H1 (cell line): Measurements from ENCODE around the gene APH1B. TPM values are rescaled to one million over a fixed set of nuclear protein-coding genes. Genes with fewer than 3 reads are reported as not detected.

Experiments used
- CTCF ChIA-PET: fragments of 300-600 bp; sonication (Branson Sonifier 250); formaldehyde crosslinking; loops from one replicate; lab custom pipeline; 2021; ENCODE audit not compliant: partially characterized antibody; lab: Charles Lee
- POLR2A ChIA-PET: fragments of 300-600 bp; sonication (Branson Sonifier 250); formaldehyde crosslinking; loops from one replicate; lab custom pipeline; 2021; ENCODE audit warnings: inconsistent platforms; ENCODE audit not compliant: partially characterized antibody; lab: Charles Lee
- DNase-seq, 2 experiments: peaks; one replicate each; pipeline versions ENCODE4 v3.0.0 to v3.0.0-alpha.2; 2010 to 2022; ENCODE audit warnings: low spot score in 2 of 2, low read depth in 1 of 2, mixed read lengths in 1 of 2
- FAIRE-seq: peaks from 2 replicates; lab custom pipeline; 2011; peaks lifted over from hg19 to GRCh38; lab: Jason Lieb, UNC
- H2AFZ ChIP-seq: 2 replicates; pipeline ENCODE4 v1.8.1; 2012; ENCODE audit warnings: low read length, inconsistent platforms
- H2AK5ac ChIP-seq: 2 replicates; pipeline ENCODE4 v1.6.1; 2013; ENCODE audit warnings: low read depth, low read length
- H2BK120ac ChIP-seq: replicated peaks from 2 replicates; pipeline ENCODE3; 2013; ENCODE audit warnings: low read depth, low read length, inconsistent platforms
- H2BK12ac ChIP-seq: 2 replicates; pipeline ENCODE4 v1.6.1; 2013; ENCODE audit warnings: low read depth, low read length
- H2BK15ac ChIP-seq: 2 replicates; pipeline ENCODE4 v1.6.1; 2013; ENCODE audit warnings: low read length
- H2BK20ac ChIP-seq: 2 replicates; pipeline ENCODE4 v1.6.1; 2013; ENCODE audit warnings: low read length
- H2BK5ac ChIP-seq: 2 replicates; pipeline ENCODE4 v1.6.1; 2013; ENCODE audit warnings: low read depth, low read length
- H3K14ac ChIP-seq: 2 replicates; pipeline ENCODE4 v1.6.1; 2013; ENCODE audit warnings: inconsistent platforms; ENCODE audit not compliant: insufficient read length
- H3K18ac ChIP-seq: 2 replicates; pipeline ENCODE4 v1.6.1; 2013; ENCODE audit warnings: low read length; ENCODE audit errors: extremely low read depth
- H3K23ac ChIP-seq: 2 replicates; pipeline ENCODE4 v1.6.1; 2013; ENCODE audit warnings: inconsistent platforms; ENCODE audit not compliant: insufficient read length
- H3K23me2 ChIP-seq: 2 replicates; pipeline ENCODE4 v1.6.1; 2013; ENCODE audit warnings: low read depth, low read length
- H3K27ac ChIP-seq: 2 replicates; pipeline ENCODE4 v1.6.1; 2011; ENCODE audit warnings: low read depth, low read length, inconsistent platforms
- H3K27me3 ChIP-seq, 4 experiments: replicated peaks in 1 of 4; 1 replicate in 1 of 4; 2 replicates in 3 of 4; pipeline versions ENCODE4 v1.6.1 to v1.8.1; 2011 to 2013; ENCODE audit warnings: low read length in 3 of 4, mild to moderate bottlenecking in 3 of 4, inconsistent platforms in 2 of 4, mixed read lengths in 2 of 4, moderate library complexity in 1 of 4; ENCODE audit not compliant: control insufficient read depth in 3 of 4, insufficient read depth in 3 of 4; ENCODE audit errors: extremely low read depth in 1 of 4
- H3K36me3 ChIP-seq, 4 experiments: 2 replicates each; pipeline versions ENCODE4 v1.6.1 to v1.8.1; 2011 to 2013; ENCODE audit warnings: mild to moderate bottlenecking in 4 of 4, low read length in 3 of 4, moderate library complexity in 2 of 4, control low read depth in 1 of 4, inconsistent platforms in 1 of 4; ENCODE audit not compliant: insufficient read depth in 4 of 4, control insufficient read depth in 2 of 4
- H3K4ac ChIP-seq: replicated peaks from 2 replicates; pipeline ENCODE3; 2013; ENCODE audit warnings: low read length, low read depth, mixed read lengths, inconsistent platforms; ENCODE audit not compliant: insufficient read length
- H3K4me1 ChIP-seq, 4 experiments: replicated peaks in 1 of 4; 1 replicate in 1 of 4; 2 replicates in 3 of 4; pipeline versions ENCODE4 v1.6.1 to v1.8.1; 2011 to 2013; ENCODE audit warnings: low read length in 3 of 4, inconsistent platforms in 2 of 4, mixed read lengths in 1 of 4; ENCODE audit not compliant: insufficient read depth in 4 of 4, control insufficient read depth in 3 of 4
- H3K4me2 ChIP-seq, 2 experiments: 2 replicates each; pipeline versions ENCODE4 v1.6.1 to v1.8.1; 2011 to 2013; ENCODE audit warnings: low read depth in 2 of 2, low read length in 2 of 2, control low read depth in 1 of 2, inconsistent platforms in 1 of 2, mild to moderate bottlenecking in 1 of 2; ENCODE audit not compliant: insufficient read depth in 1 of 2
- H3K4me3 ChIP-seq, 4 experiments: fragments of 200-600, 300-600 bp in 1 of 4; sonication (generic), shearing (Covaris generic), sonication (Bioruptor Twin) in 1 of 4; 2 replicates each; pipeline versions ENCODE4 v1.5.1 to v1.8.1; 2011 to 2016; ENCODE audit warnings: low read length in 4 of 4, low read depth in 3 of 4, control low read depth in 2 of 4, inconsistent platforms in 2 of 4, mild to moderate bottlenecking in 2 of 4, mixed read lengths in 1 of 4, moderate library complexity in 1 of 4; ENCODE audit not compliant: insufficient read depth in 2 of 4; ENCODE audit errors: extremely low read depth in 1 of 4
- H3K56ac ChIP-seq: replicated peaks from 2 replicates; pipeline ENCODE3; 2013; ENCODE audit warnings: low read depth, mild to moderate bottlenecking, mixed read lengths, low read length, inconsistent platforms; ENCODE audit not compliant: insufficient read length
- H3K79me1 ChIP-seq: 2 replicates; pipeline ENCODE4 v1.6.1; 2013; ENCODE audit warnings: low read depth, low read length, control low read depth
- H3K79me2 ChIP-seq, 2 experiments: 2 replicates each; pipeline versions ENCODE4 v1.6.1 to v1.8.1; 2012 to 2013; ENCODE audit warnings: low read length in 2 of 2, mild to moderate bottlenecking in 2 of 2, inconsistent platforms in 1 of 2; ENCODE audit not compliant: insufficient read depth in 2 of 2, control insufficient read depth in 1 of 2
- H3K9ac ChIP-seq, 4 experiments: replicated peaks in 1 of 4; 1 replicate in 1 of 4; 2 replicates in 3 of 4; pipeline versions ENCODE4 v1.6.1 to v1.8.1; 2011 to 2013; ENCODE audit warnings: low read depth in 3 of 4, low read length in 3 of 4, control low read depth in 2 of 4, mild to moderate bottlenecking in 2 of 4, moderate library complexity in 2 of 4, inconsistent platforms in 1 of 4; ENCODE audit errors: extremely low read depth in 1 of 4
- H3K9me3 ChIP-seq, 2 experiments: 2 replicates each; pipeline versions ENCODE4 v1.6.1 to v1.8.1; 2012 to 2013; ENCODE audit warnings: mild to moderate bottlenecking in 2 of 2, moderate library complexity in 2 of 2, control low read depth in 1 of 2, inconsistent platforms in 1 of 2, low read depth in 1 of 2, low read length in 1 of 2, mixed read lengths in 1 of 2; ENCODE audit not compliant: insufficient read depth in 2 of 2
- H4K20me1 ChIP-seq, 2 experiments: replicated peaks in 1 of 2; 2 replicates each; pipeline versions ENCODE3 to v1.8.1; 2011 to 2013; ENCODE audit warnings: inconsistent platforms in 2 of 2, low read length in 2 of 2, mild to moderate bottlenecking in 1 of 2; ENCODE audit not compliant: insufficient read depth in 2 of 2, control insufficient read depth in 1 of 2
- H4K5ac ChIP-seq: 2 replicates; pipeline ENCODE4 v1.6.1; 2013; ENCODE audit warnings: low read length, low read depth, mixed read lengths, inconsistent platforms; ENCODE audit not compliant: insufficient read length
- H4K8ac ChIP-seq: 2 replicates; pipeline ENCODE4 v1.8.0; 2013; ENCODE audit warnings: mild to moderate bottlenecking, moderate library complexity, low read length, inconsistent platforms; ENCODE audit not compliant: insufficient read depth; ENCODE audit errors: extremely low read depth
- H4K91ac ChIP-seq: replicated peaks from 2 replicates; pipeline ENCODE3; 2013; ENCODE audit warnings: low read length, mixed read lengths, inconsistent platforms; ENCODE audit not compliant: insufficient read length
- E2F6 ChIP-seq: IDR thresholded peaks from 2 replicates; pipeline ENCODE4 v1.6.1; 2012; ENCODE audit warnings: inconsistent platforms
- EGR1 ChIP-seq: IDR thresholded peaks from 2 replicates; pipeline ENCODE4 v1.6.1; 2011; ENCODE audit warnings: low read depth, low read length, borderline replicate concordance
- EZH2 ChIP-seq: fragments of 200-600 bp; sonication (generic); IDR thresholded peaks from 2 replicates; pipeline ENCODE4 v1.7.1; 2012; ENCODE audit warnings: low read depth, mild to moderate bottlenecking, moderate library complexity, low read length, inconsistent platforms; ENCODE audit not compliant: severe bottlenecking
- FOSL1 ChIP-seq: IDR thresholded peaks from 2 replicates; pipeline ENCODE4 v1.6.1; 2011; ENCODE audit warnings: mild to moderate bottlenecking, low read depth, low read length, moderate library complexity; ENCODE audit not compliant: insufficient read depth
- USF2 ChIP-seq: IDR thresholded peaks from 2 replicates; pipeline ENCODE4 v1.6.1; 2011; ENCODE audit warnings: low read length, improper control_type of control experiment
- YY1 ChIP-seq: IDR thresholded peaks from 2 replicates; pipeline ENCODE4 v1.6.1; 2011; ENCODE audit warnings: low read depth, mild to moderate bottlenecking, low read length
- ZNF274 ChIP-seq: IDR thresholded peaks from 2 replicates; pipeline ENCODE4 v1.7.0; 2012; ENCODE audit warnings: low read length, borderline replicate concordance; ENCODE audit errors: extremely low read depth
- WGBS, 2 experiments: shearing (Covaris generic) in 1 of 2; methylation state at CpG; one replicate each; pipeline versions ENCODE4 v1.1.6 to v1.1.7; 2013 to 2015; ENCODE audit warnings: low lambda C conversion rate in 2 of 2, mixed read lengths in 2 of 2, inconsistent platforms in 1 of 2, low coverage in 1 of 2, missing lambda C conversion rate in 1 of 2; ENCODE audit not compliant: insufficient replicate concordance in 2 of 2, insufficient coverage in 1 of 2, insufficient read length in 1 of 2; ENCODE audit errors: extremely low coverage in 1 of 2, missing lambda C conversion rate in 1 of 2; 5-methylcytosine and 5-hydroxymethylcytosine counted together
- polyA plus RNA-seq, 7 experiments: library from polyadenylated mRNA; depleted of rRNA in 3 of 7; stranded (reverse) in 5 of 7; unstranded in 2 of 7; fragments of >200 nt in 5 of 7; fragments of 200-250 nt in 2 of 7; gene quantifications; 1 replicate in 5 of 7; 2 replicates in 1 of 7; 4 replicates in 1 of 7; pipeline versions ENCODE4 v1.2.1 to v1.2.3, GENCODE V29; 2011 to 2013; ENCODE audit warnings: missing spikeins in 2 of 7, mixed read lengths in 2 of 7
- total RNA-seq: library from RNA; stranded (reverse); fragmentation: NEBNext Ultra II Directional; extraction: Animal tissue kit (Norgen Biotek cat#: 25700); gene quantifications from 2 replicates; pipeline ENCODE4 v1.2.1, GENCODE V29; 2021

Gene APH1B
- total and polyA plus RNA-seq, 2 of the 8 experiments (the other 6 are each of a cell fraction or from before 2014, with no cell fraction given) = 11.5 to 22.9 TPM

- no peak overlapping the region for H3K9ac ChIP-seq
- no peaks in the 10 kb centered on the region for H3K79me2 ChIP-seq
- no peak overlapping the region for H2AK5ac ChIP-seq
- no peak overlapping the region for H3K4ac ChIP-seq
- no peaks in the 10 kb centered on the region for H3K79me1 ChIP-seq
- no peak overlapping the region for H2BK20ac ChIP-seq
- no peak overlapping the region for H3K4me2 ChIP-seq
- no peak for DNase-seq
- ChIA-PET CTCF (interaction anchor here (1.2 to 1.8 kb wide), 3 partner anchors 8 to 81 kb away, joined by 3 to 5 read pairs (median 3); no protein-coding TSS in a partner anchor), POLR2A (no interaction called here)
- no peak for FAIRE-seq
- H3K27me3 ChIP-seq = no peaks in the 10 kb centered on the region
- no peak overlapping the region for H2BK5ac ChIP-seq
- no peaks in the 10 kb centered on the region for H3K36me3 ChIP-seq
- H4K91ac ChIP-seq = peak overlapping the region; percentile 11
- no peaks in the 10 kb centered on the region for H3K9me3 ChIP-seq
- H2BK12ac ChIP-seq = no peak overlapping the region
- H3K14ac ChIP-seq = no peak overlapping the region
- H2BK15ac ChIP-seq = no peak overlapping the region; the same call in 1 of the 2 replicates
- no peaks in the 10 kb centered on the region; a peak in 1 of 7 replicates for H3K4me1 ChIP-seq
- no peaks in the 10 kb centered on the region for H4K20me1 ChIP-seq
- WGBS, 2 experiments = 90% methylated on average over 10 of the region's 10 CpGs; no CpG with 5 or more reads in 1 of the 2 experiments
- no peak overlapping the region for H3K27ac ChIP-seq
- H2BK120ac ChIP-seq = no peak overlapping the region
- H4K8ac ChIP-seq = no peak overlapping the region; the same call in 1 of the 2 replicates
- H3K23ac ChIP-seq = no peak overlapping the region
- H4K5ac ChIP-seq = no peak overlapping the region
- H3K56ac ChIP-seq = no peak overlapping the region
- H2AFZ ChIP-seq = no peak overlapping the region
- H3K18ac ChIP-seq = no peak overlapping the region
- H3K23me2 ChIP-seq = no peaks in the 10 kb centered on the region
- no peak overlapping the region for H3K4me3 ChIP-seq
- no peak for TF ChIP-seq FOSL1
- TF ChIP-seq E2F6 = no peak
- TF ChIP-seq ZNF274 = no peak
- TF ChIP-seq USF2 = no peak
- TF ChIP-seq EGR1 = no peak
- TF ChIP-seq YY1 = no peak
- no peak for TF ChIP-seq EZH2
Measured at GRCh38 chr15:63330926-63331325, 53.5 kb downstream of the APH1B start.
